HEK293T (cell line): Measurements from ENCODE around the gene LYRM4.

ENCODE experiments used
- CTCF ChIA-PET: fragments of 350-600 bp; formaldehyde crosslinking; extraction: SDS; loops from one replicate; lab custom pipeline; 2021; ENCODE audit warnings: antibody characterized with exemption, inconsistent platforms; lab: Yijun Ruan, JAX
- POLR2A ChIA-PET: fragments of 350-600 bp; formaldehyde crosslinking; extraction: SDS; loops from one replicate; lab custom pipeline; 2020; ENCODE audit warnings: antibody characterized with exemption, inconsistent platforms; lab: Yijun Ruan, JAX
- DNase-seq: peaks from one replicate; pipeline ENCODE4 v3.0.0; 2012; ENCODE audit warnings: mixed read lengths; ENCODE audit errors: extremely low spot score
- ARNT ChIP-seq: fragments of 450-650 bp; IDR thresholded peaks from 2 replicates; pipeline ENCODE4 v1.6.1; 2017; ENCODE audit warnings: mild to moderate bottlenecking
- BHLHE40 ChIP-seq: fragments of 450-650 bp; IDR thresholded peaks from 2 replicates; pipeline ENCODE4 v1.6.1; 2016; ENCODE audit warnings: mild to moderate bottlenecking, moderate library complexity, borderline replicate concordance
- CTBP1 ChIP-seq: fragments of 450-650 bp; IDR thresholded peaks from 2 replicates; pipeline ENCODE4 v1.6.1; 2016; ENCODE audit warnings: borderline replicate concordance
- ELF4 ChIP-seq: fragments of 450-650 bp; IDR thresholded peaks from 2 replicates; pipeline ENCODE4 v1.6.1; 2017; ENCODE audit warnings: antibody characterized with exemption
- FOXA1 ChIP-seq: fragments of 450-650 bp; IDR thresholded peaks from 2 replicates; pipeline ENCODE4 v1.6.1; 2016; ENCODE audit warnings: mild to moderate bottlenecking
- FOXK2 ChIP-seq: fragments of 450-650 bp; IDR thresholded peaks from 2 replicates; pipeline ENCODE4 v1.6.1; 2016; ENCODE audit warnings: mild to moderate bottlenecking
- FOXM1 ChIP-seq: fragments of 450-650 bp; IDR thresholded peaks from 2 replicates; pipeline ENCODE4 v1.6.1; 2017; ENCODE audit warnings: mild to moderate bottlenecking, borderline replicate concordance
- HDGF ChIP-seq: fragments of 450-650 bp; IDR thresholded peaks from 2 replicates; pipeline ENCODE4 v1.6.1; 2017; ENCODE audit warnings: antibody characterized with exemption, borderline replicate concordance
- L3MBTL2 ChIP-seq: fragments of 450-650 bp; conservative IDR thresholded peaks from 2 replicates; pipeline ENCODE4 v1.6.1; 2016; ENCODE audit warnings: mild to moderate bottlenecking
- LEF1 ChIP-seq: fragments of 450-650 bp; IDR thresholded peaks from 2 replicates; pipeline ENCODE4 v1.6.1; 2017; ENCODE audit warnings: mild to moderate bottlenecking, borderline replicate concordance
- NFRKB ChIP-seq: fragments of 450-650 bp; IDR thresholded peaks from 2 replicates; pipeline ENCODE4 v1.6.1; 2016; ENCODE audit warnings: mild to moderate bottlenecking, moderate library complexity
- SP1 ChIP-seq: fragments of 450-650 bp; IDR thresholded peaks from 2 replicates; pipeline ENCODE4 v1.6.1; 2017
- SUZ12 ChIP-seq: fragments of 450-650 bp; IDR thresholded peaks from 2 replicates; pipeline ENCODE4 v1.6.1; 2016; ENCODE audit warnings: mild to moderate bottlenecking
- TARDBP ChIP-seq: fragments of 450-650 bp; IDR thresholded peaks from 2 replicates; pipeline ENCODE4 v1.6.1; 2016
- ZNF384 ChIP-seq: fragments of 450-650 bp; IDR thresholded peaks from 2 replicates; pipeline ENCODE4 v1.6.1; 2016
- TF ChIP-seq, protein P1 (sequence below): fragments of 450-650 bp; IDR thresholded peaks from 2 replicates; pipeline ENCODE4 v1.6.1; 2016

Gene LYRM4

DNA sequence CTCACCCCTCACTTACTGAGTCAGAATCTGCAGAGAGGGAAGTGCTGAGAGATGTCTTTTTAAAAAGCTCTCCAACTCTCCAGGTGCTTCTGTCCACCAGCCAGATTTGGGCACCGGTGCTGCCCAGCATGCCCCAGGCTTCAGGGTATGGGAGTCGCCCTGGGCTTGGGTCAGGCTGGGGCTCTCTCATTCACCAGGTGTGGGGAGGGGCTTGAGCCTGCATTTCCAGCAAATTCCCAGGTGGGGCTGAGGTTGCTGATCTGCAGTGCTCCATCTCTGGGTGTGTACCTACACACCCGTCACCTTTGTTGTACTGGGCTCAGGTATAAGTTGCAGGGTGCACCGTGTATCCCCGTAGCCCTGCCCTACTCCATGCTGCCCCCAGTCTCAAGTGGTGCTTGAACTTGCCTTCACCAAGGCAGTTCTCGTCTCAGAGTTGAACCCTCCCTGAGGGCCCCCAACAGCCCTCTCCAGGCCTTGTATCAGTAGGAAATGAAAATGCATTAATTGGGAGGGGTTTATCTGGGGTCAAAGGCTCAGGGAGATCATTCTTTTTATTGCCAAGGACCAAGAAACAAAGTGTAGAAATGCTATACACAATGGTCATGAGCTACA, 152.1 kb downstream of the LYRM4 start:
- DNase-seq: no peak
- no peak for TF ChIP-seq ELF4
- TF ChIP-seq SP1: no peak
- TF ChIP-seq BHLHE40: no peak
- TF ChIP-seq TARDBP: no peak
- TF ChIP-seq LEF1: no peak
- ChIA-PET POLR2A (interaction anchor here (1.5 kb wide), 1 partner anchor 22 kb away, joined by 3 read pairs; no protein-coding TSS in a partner anchor), CTCF (interaction anchor here (0.6 kb wide), 1 partner anchor 1650 kb away, joined by 3 read pairs; no protein-coding TSS in a partner anchor)

DNA sequence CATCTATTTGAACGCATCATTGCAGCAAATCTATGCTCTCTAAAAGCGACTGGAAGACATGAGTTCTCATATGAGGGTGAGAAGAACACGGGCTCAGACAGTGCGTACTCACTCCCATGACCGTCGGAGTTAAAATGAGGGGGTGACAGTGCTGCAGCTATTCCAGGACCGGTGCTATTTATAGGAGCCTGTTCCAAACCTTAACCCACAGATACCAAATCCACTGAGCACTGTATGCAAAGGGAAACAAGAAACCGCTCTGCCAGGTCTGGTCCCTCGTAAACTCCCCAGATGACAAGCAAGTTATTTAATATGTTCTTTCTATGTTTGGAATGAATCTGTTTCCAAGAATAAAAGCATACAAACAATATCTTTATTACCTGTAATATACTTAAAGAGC, 152.7 kb downstream of the LYRM4 start:
- TF ChIP-seq FOXK2 (no peak), SP1 (no peak)
- TF ChIP-seq, protein P1, sequence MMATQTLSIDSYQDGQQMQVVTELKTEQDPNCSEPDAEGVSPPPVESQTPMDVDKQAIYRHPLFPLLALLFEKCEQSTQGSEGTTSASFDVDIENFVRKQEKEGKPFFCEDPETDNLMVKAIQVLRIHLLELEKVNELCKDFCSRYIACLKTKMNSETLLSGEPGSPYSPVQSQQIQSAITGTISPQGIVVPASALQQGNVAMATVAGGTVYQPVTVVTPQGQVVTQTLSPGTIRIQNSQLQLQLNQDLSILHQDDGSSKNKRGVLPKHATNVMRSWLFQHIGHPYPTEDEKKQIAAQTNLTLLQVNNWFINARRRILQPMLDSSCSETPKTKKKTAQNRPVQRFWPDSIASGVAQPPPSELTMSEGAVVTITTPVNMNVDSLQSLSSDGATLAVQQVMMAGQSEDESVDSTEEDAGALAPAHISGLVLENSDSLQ: peak; percentile 13; the same call in 1 of the 2 replicates
- CTCF ChIA-PET: interaction anchor here (0.6 to 0.7 kb wide), 2 partner anchors 19 to 1649 kb away, joined by 3 read pairs; no protein-coding TSS in a partner anchor
- POLR2A ChIA-PET: interaction anchor here (1.5 kb wide), 1 partner anchor 22 kb away, joined by 3 read pairs; no protein-coding TSS in a partner anchor
- DNase-seq: no peak

DNA sequence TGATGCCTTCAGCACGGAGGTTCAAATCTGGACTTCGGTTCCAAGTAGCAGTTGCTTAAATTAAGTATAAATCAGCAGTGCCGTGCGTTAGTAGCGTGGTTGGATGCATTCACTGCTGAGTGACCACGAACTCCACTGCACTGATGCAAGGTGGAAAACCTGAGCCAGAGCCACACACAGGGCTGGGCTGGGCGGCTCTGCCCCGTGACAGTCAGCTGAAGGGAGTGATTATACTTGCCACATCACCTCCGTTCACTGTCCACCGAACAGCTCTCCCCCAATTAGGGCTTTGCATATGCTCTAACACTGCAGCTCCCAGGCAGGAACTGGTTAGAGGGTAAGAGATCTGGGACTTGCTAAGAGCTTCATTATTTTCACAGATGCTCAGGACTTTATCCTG, 153.4 kb downstream of the LYRM4 start:
- DNase-seq: no peak
- ChIA-PET CTCF (interaction anchor here (0.7 kb wide), 1 partner anchor 20 kb away, joined by 3 read pairs; no protein-coding TSS in a partner anchor), POLR2A (no interaction called here)
- TF ChIP-seq FOXA1: no peak
- no peak for TF ChIP-seq FOXK2

DNA sequence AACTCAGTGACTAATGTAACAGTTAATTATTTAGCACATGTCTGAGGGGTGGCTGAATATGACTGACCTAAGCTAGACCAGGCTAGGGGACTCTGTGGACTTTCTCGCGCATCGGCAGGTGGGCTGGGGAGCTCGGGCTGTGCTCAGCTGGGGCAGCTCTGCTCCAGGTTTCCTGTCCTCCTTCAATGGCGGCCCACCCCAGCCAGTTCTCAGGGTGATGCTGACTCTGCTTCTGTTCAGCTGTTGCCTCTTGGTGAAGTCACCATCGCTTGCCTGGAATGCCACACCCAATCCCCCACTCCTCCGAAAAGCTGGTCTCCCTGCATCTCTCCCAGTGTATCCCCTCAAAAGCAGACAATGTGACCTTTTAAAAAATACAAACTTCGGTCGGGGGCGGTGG, 155.6 kb downstream of the LYRM4 start:
- no peak for DNase-seq
- ChIA-PET POLR2A (no interaction called here), CTCF (no interaction called here)
- TF ChIP-seq SP1 (no peak), ZNF384 (no peak), ELF4 (no peak), ARNT (no peak), FOXA1 (no peak), BHLHE40 (no peak), HDGF (no peak), LEF1 (no peak), L3MBTL2 (no peak), NFRKB (no peak), CTBP1 (no peak), TARDBP (no peak), FOXM1 (no peak), FOXK2 (no peak), SUZ12 (no peak)
- TF ChIP-seq, protein P1: no peak

DNA sequence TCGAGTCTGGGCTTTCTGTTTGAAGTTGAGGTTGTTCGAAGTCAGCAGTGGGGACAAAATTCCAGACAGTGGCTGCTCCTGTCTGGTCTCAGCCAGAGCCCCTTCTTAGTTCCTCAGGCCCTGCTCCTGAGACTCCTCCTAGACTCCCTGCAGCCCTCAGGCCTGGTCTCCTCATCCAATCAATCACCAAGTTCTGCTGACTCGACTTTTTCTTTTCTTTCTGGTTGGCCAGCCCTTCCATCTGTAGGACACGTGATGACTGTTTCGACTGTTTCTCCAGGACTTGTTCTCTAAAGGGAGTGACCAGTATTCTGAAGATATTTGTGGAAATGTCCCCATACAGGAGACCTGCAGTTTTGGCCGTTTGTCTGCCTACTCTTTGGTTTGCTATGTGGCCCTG, 156.1 kb downstream of the LYRM4 start:
- ChIA-PET CTCF (no interaction called here), POLR2A (no interaction called here)
- no peak for DNase-seq
- TF ChIP-seq TARDBP (no peak), ELF4 (no peak), L3MBTL2 (no peak), ZNF384 (no peak), LEF1 (no peak), HDGF (no peak), FOXA1 (no peak), FOXM1 (no peak)
- TF ChIP-seq, protein P1: no peak

DNA sequence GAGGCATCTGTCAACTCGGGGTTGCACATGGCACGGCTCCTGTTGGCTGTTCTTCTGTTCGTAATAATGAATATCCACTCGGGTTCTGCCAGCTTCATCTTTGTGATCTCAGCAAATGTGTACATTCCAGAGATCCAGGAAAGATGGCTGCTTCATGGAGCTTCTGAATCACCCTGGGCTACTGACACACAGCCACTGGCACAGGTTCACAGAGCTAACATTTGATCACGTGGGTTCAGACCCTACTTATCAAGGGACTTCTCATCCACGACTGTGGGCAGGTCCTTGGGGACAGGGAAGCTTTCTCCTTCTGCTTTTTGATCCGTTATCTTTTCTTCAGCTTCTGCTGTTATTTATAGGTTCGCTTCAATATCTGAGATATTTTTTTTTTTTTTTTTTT, 157.5 kb downstream of the LYRM4 start:
- ChIA-PET POLR2A (no interaction called here), CTCF (no interaction called here)
- DNase-seq: no peak
- TF ChIP-seq, protein P1: no peak

DNA sequence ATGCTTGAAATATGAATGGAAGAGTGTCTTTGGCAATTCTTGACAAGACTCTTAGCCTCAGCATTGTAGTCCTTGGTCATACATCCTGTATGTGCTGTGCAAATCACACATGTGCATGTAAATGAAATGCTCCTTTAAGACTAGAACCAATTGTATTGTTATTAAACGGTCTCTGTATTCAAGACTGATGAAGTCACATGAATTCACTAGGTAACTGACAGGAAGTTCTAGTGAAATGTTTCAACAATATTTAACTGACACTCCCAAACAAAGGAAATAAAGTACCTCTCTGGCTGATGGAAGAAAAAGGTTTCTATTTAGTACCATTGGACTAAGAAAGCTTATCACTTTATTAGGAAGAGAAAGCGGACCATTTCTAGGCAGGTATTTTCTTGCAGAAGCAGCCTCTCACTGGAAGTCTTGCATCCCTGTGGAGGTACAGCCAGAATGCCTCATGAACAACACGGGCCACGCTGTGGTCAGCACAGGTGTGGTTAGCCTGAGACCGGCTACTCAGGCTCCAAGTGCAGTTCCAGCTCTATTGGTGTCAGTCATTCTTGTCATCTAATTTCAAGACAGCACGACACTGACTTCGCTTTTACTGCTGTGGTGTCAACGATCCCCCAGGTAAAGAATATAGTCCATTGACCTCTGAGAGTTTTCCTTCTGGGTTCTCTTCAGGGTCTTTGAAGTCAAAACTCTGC, 158.3 kb downstream of the LYRM4 start:
- no peak for DNase-seq
- TF ChIP-seq ELF4: no peak
- TF ChIP-seq NFRKB: no peak
- TF ChIP-seq SUZ12: no peak
- TF ChIP-seq ZNF384: no peak
- no peak for TF ChIP-seq LEF1
- TF ChIP-seq ARNT: no peak
- no peak for TF ChIP-seq TARDBP
- CTCF ChIA-PET: no interaction called here

More for the DNA sequence above, 158.3 kb downstream of the LYRM4 start:
- POLR2A ChIA-PET: no interaction called here
